EH (cell line): Measurements from ENCODE around the gene KAT2B.
"Not testable (repeated sequence)": the region's sequence is repeated elsewhere in the genome, so short reads cannot be mapped to it uniquely, and the experiment has no call there.

Source experiments
- DNase-seq: peaks from one replicate; pipeline ENCODE4 v3.0.0-alpha.2; 2015; ENCODE audit warnings: low read depth

Gene KAT2B

DNA sequence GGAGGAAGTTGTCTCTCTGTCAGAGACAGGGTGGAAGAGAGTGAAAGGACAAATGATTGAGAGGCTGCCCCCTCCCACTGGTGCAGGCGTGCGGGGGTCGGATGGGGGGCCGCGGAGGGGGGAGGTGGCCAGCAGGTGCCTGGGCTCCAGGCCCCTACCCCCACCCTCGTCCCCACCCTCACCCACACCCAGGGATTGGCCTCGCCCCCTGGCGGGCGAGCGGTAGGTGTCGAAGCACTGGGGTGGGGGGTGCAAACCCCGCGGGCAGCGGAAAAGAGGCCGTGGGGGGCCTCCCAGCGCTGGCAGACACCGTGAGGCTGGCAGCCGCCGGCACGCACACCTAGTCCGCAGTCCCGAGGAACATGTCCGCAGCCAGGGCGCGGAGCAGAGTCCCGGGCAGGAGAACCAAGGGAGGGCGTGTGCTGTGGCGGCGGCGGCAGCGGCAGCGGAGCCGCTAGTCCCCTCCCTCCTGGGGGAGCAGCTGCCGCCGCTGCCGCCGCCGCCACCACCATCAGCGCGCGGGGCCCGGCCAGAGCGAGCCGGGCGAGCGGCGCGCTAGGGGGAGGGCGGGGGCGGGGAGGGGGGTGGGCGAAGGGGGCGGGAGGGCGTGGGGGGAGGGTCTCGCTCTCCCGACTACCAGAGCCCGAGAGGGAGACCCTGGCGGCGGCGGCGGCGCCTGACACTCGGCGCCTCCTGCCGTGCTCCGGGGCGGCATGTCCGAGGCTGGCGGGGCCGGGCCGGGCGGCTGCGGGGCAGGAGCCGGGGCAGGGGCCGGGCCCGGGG is at the start of gene KAT2B:
KAT2B (plus strand) TSS at position 682 of the 783 bp plus-strand sequence; CDS start at position 714, 32 bp downstream.
- peak; percentile 68 for DNase-seq

- no peak for DNase-seq
Measured at GRCh38 chr3:19994796-19995195, 45.5 kb upstream of the KAT2B start.

DNA sequence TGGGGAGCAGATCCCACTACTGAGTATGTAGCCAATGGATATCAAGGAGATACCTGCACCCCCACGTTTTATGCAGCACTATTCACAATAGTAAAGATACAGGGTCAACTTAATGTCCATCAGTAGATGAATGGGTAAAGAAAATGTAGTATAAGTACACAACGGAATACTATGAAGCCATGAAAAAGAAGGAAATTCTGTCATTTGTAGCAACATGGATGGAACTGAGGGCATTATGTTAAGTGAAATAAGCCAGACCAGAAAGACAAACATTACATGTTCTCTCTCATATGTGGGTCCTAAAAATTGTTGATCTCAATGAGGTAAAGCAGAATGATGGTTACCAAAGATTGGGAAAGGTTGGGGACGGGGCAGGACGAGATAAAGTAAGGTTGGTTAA is 42.7 kb upstream of the KAT2B start:
- no peak for DNase-seq

DNA sequence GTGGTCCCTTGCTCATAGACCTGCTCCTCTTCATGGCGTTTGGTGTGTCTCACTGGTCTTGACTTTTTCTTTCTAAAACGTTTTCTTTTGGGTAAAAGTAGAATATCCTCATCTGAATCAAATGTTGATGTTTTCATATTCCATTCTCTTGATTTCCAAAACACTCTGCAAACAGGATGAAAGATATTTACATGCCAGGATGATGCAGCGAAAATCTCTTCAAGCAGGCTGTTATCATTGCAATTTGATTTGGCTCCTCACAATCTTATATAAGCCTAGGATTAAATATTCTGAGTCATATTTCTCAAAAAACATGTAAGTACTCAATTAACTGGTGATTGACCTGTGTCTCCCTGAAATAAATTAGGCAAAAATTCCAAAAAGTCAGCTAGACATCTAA is 38.3 kb upstream of the KAT2B start:
- no peak for DNase-seq

GRCh38 chr3:20007960-20008359 is 32.3 kb upstream of the KAT2B start:
- no peak for DNase-seq

- no peak for DNase-seq
Measured at GRCh38 chr3:20008646-20009045, 31.6 kb upstream of the KAT2B start.

DNA sequence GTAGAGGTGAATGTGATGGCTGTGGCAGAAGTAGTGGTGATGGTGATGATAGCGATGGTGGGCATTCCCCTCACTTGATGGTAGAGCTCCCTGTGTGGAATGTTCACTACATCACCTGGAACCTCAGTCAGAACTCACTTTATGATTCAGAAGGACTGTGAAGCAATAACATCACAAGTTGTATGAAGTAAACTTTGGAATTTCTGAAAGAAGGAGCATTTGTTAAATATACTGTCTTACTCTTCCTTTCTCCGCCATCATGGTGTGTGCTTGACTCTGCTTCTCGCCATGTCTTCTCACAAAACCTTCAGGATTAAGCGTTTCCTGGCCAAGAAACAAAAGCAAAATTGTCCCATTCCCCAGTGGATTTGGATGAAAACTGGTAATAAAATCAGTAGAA is 28.1 kb upstream of the KAT2B start, which contains the start of gene PP2D1:
PP2D1 (minus strand) TSS at position 101 of the 400 bp plus-strand sequence. CDS start 192 bp downstream, outside the sequence.
- DNase-seq, result no peak

- no peak for DNase-seq
Measured at GRCh38 chr3:20013396-20013795, 26.9 kb upstream of the KAT2B start.

- no peak for DNase-seq
Measured at GRCh38 chr3:20015525-20015924, 24.7 kb upstream of the KAT2B start.

DNA sequence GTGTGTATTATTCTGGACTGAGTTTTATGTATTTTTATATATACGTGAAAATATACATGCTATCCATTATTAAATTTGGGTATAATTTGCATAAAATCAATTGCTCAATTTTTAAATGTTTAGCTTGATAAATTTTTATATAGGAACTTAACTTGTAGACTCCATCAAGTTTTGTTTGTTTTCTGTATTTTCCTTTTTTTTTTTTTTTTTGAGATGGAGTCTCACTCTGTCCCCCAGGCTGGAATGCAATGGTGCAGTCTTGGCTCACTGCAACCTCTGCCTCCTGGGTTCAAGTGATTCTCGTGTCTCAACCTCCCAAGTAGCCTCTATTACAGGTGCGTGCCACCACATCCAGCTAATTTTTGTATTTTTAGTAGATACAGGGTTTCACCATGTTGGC is 24.2 kb upstream of the KAT2B start:
- not testable (repeated sequence) for DNase-seq

DNA sequence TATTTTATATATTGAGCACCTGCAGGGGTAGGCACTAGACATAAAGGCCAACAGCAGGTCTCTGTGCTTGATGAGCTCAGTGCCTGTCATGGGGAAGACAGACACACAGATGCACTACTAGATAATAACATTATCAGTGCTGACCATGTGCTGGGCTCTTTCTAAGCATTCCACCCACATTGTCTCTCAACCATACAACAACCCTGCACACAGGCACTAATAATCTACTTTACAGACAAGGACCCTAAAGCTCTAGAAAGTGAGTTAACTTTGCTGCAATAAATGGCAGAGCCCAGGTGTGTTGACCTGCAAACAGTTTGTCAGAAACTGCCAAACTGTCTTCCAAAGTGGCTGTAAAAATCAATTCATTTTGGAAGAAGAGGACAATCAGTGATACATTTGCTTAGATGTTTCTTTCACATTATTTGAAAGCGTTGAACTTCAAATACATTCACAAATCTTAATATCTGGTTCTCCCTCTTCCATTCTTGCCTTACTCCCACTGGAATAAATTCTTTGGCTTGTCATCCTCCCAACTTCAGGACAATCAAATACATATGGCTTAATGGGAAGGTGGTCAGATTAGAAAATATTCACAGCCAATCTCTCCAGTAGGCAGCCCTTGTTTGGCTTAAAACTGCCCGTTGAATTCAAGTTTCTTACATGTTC is 17.2 kb upstream of the KAT2B start:
- DNase-seq, result no peak

GRCh38 chr3:20023623-20024405 is 16.4 kb upstream of the KAT2B start:
- no peak for DNase-seq

- DNase-seq, result no peak
Measured at GRCh38 chr3:20027136-20027535, 13.1 kb upstream of the KAT2B start.

DNA sequence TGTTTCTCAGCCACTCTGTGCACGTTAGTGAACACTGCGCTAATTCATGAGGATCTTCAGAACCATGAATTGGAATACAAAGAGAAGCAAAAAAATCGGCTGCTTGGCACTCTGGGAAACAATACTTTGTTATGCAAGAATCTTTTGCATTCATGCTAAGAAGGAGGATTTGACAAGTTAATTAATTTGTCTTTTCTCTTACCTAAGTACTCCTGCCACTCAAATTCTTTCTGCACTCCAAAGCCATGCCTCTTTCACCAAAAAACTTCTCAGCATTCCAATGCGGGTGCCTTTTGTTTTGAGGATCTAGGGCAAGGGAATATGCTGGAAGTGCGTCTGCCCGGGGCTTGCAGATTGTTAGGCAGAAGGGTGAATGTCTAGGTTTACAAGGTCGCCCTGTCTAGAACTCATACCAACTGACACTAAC is 11.3 kb upstream of the KAT2B start:
- DNase-seq, result no peak

GRCh38 chr3:20031939-20032338 is 8.3 kb upstream of the KAT2B start:
- not testable (repeated sequence) for DNase-seq

DNA sequence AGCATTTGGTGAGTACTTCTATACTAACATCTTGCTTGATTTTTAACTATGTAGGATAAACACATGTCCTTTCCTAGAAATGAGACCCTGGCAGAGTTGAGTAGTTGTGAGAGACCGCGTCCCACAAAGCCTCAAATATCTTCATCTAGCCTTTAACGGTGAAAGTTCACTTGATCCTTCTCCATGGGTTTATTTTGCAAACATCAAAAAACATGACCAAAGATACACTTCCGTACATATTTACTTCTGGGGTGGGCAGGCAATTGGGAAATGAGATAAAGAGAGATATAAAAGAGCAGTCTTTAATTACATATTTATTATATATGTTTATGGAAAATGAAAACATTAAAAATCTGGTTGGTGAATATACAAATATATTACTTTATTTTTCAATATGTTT is 5.2 kb upstream of the KAT2B start:
- DNase-seq, result no peak

- DNase-seq, result no peak
Measured at GRCh38 chr3:20037255-20037996, 2.8 kb upstream of the KAT2B start.

DNA sequence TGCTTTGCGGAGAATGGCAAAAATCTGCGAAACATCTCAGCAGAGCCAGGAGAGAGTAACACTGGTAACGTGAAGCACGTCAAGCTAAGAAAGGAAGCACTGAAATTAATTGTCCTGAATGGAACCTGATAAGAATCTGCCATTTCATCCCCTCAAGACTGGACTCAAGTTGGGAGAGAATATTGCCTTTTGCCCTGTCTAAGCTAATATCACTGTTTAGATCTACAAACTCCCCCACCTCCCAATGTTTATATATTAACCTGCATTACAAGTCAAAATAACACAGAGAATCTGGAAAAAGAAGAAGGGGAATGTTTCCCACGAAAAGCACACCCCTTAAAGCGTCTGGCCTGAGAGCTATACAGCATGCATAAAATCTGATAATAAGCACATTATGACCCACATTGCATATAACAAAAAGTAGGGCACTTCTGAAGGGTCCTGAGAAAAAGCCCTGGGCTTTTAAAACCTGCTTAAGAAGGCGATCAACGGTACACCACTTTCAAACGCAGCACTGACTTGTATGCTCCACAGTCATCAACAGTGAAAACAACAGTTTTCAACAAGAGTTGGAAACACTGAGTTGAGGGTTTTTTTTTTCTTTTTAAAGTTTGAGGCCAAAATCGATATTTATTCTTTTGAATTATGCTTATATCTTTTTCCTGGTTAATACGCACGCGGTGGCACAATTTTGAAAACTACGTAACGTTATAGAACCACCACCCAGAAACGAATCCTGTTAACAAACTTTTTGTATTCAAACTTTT is 1.4 kb upstream of the KAT2B start:
- DNase-seq, result no peak

GRCh38 chr3:20039466-20039764 is 831 bp upstream of the KAT2B start:
- DNase-seq, result no peak

GRCh38 chr3:20040548-20041196 is 426 bp downstream of the KAT2B start:
- peak; percentile 76 for DNase-seq
